Measurements from ENCODE around the gene ESYT1. TPM values are rescaled to one million over a fixed set of nuclear protein-coding genes. Genes with fewer than 3 reads are reported as not detected.

Gene ESYT1
- total RNA-seq, 2 experiments from 2014 or later, result 85.9 to 112 TPM

DNA sequence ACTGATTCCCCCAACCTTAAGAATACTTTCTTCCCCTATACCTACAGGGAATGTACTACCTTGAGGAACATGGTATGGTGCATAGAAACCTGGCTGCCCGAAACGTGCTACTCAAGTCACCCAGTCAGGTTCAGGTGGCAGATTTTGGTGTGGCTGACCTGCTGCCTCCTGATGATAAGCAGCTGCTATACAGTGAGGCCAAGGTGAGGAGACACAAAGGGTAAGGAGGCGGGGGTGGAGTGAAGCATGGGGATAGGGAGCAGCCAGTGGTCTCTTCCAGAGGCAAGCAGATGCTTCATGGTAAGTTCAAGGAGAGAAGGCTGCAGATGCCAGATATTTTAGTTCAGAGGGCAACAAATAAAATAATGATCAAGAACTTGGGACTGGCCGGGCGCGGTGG is 30.3 kb upstream of the ESYT1 start:
- H2AFZ ChIP-seq (ENCODE audit: low read length), result no peak overlapping the region
- peaks cover 2% of the 10 kb centered on the region for H3K4me1 ChIP-seq (ENCODE audit: insufficient read depth, low read length, poor library complexity, severe bottlenecking)
- no peaks in the 10 kb centered on the region for H3K9me2 ChIP-seq (ENCODE audit: insufficient read depth, low read length)
- H3K4me3 ChIP-seq (ENCODE audit: low read depth, low read length, poor library complexity, severe bottlenecking), result no peak overlapping the region
- H3K36me3 ChIP-seq (ENCODE audit: insufficient read depth, low read length), result no peaks in the 10 kb centered on the region
- H3K79me2 ChIP-seq (ENCODE audit: insufficient read depth, low read depth, low read length), result no peaks in the 10 kb centered on the region
- no peak overlapping the region for H3K27ac ChIP-seq (ENCODE audit: low read depth, low read length, poor library complexity, severe bottlenecking)
- intact Hi-C loops (cut with micrococcal nuclease; ENCODE audit: unreplicated experiment), result loop anchor here (5.0 kb wide), 1 partner anchor 35 kb away; no protein-coding TSS in a partner anchor
- no peaks in the 10 kb centered on the region for H4K20me1 ChIP-seq (ENCODE audit: insufficient read depth, low read length)
- H3K4me2 ChIP-seq (ENCODE audit: low read length), result no peak overlapping the region
- no peak for DNase-seq (ENCODE audit: low spot score)
- TF ChIP-seq, protein P1, sequence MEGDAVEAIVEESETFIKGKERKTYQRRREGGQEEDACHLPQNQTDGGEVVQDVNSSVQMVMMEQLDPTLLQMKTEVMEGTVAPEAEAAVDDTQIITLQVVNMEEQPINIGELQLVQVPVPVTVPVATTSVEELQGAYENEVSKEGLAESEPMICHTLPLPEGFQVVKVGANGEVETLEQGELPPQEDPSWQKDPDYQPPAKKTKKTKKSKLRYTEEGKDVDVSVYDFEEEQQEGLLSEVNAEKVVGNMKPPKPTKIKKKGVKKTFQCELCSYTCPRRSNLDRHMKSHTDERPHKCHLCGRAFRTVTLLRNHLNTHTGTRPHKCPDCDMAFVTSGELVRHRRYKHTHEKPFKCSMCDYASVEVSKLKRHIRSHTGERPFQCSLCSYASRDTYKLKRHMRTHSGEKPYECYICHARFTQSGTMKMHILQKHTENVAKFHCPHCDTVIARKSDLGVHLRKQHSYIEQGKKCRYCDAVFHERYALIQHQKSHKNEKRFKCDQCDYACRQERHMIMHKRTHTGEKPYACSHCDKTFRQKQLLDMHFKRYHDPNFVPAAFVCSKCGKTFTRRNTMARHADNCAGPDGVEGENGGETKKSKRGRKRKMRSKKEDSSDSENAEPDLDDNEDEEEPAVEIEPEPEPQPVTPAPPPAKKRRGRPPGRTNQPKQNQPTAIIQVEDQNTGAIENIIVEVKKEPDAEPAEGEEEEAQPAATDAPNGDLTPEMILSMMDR (conservative IDR thresholded peaks at IDR 0.05; ENCODE audit: low read length), result no peak
- no peak for TF ChIP-seq EZH2phosphoT487 (IDR thresholded peaks at IDR 0.05; ENCODE audit: borderline replicate concordance, low read depth, low read length)
- BruUV-seq (replicated peaks), result no TSS peak
- CTCF ChIA-PET (ENCODE audit: unreplicated experiment), result no interaction called here
- POLR2A ChIA-PET, result interaction anchor here (0.6 kb wide), 1 partner anchor 68 kb away, joined by 3 read pairs; no protein-coding TSS in a partner anchor
- H3K9me3 ChIP-seq (ENCODE audit: low read length), result no peaks in the 10 kb centered on the region

DNA sequence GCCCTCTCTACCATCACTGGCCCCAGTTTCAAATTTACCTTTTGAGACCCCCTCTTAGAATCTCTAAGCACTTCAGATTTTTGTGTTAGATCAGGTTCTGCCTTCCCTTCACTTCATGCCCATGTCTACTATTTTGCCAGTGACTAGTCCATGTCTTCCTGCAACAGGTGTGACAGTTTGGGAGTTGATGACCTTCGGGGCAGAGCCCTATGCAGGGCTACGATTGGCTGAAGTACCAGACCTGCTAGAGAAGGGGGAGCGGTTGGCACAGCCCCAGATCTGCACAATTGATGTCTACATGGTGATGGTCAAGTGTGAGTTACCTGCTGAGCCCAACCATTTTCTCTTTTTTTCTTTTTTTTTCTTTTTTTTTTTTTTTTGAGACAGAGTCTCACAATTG is 29.5 kb upstream of the ESYT1 start:
- H3K4me1 ChIP-seq (ENCODE audit: insufficient read depth, low read length, poor library complexity, severe bottlenecking), result peaks cover 10% of the 10 kb centered on the region
- H3K9me2 ChIP-seq (ENCODE audit: insufficient read depth, low read length), result no peaks in the 10 kb centered on the region
- no peaks in the 10 kb centered on the region for H4K20me1 ChIP-seq (ENCODE audit: insufficient read depth, low read length)
- H3K9me3 ChIP-seq (ENCODE audit: low read length), result no peaks in the 10 kb centered on the region
- intact Hi-C loops (cut with micrococcal nuclease; ENCODE audit: unreplicated experiment), result loop anchor here (5.0 kb wide), 1 partner anchor 36 kb away; no protein-coding TSS in a partner anchor
- no peaks in the 10 kb centered on the region for H3K79me2 ChIP-seq (ENCODE audit: insufficient read depth, low read depth, low read length)
- H3K36me3 ChIP-seq (ENCODE audit: insufficient read depth, low read length), result no peaks in the 10 kb centered on the region
- no peak for DNase-seq (ENCODE audit: low spot score)
- no peak for TF ChIP-seq EZH2phosphoT487 (IDR thresholded peaks at IDR 0.05; ENCODE audit: borderline replicate concordance, low read depth, low read length)
- TF ChIP-seq, protein P1 (conservative IDR thresholded peaks at IDR 0.05; ENCODE audit: low read length), result no peak
- H2AFZ ChIP-seq (ENCODE audit: low read length), result no peak overlapping the region
- H3K27ac ChIP-seq (ENCODE audit: low read depth, low read length, poor library complexity, severe bottlenecking), result no peak overlapping the region
- ChIA-PET POLR2A (no interaction called here), CTCF (ENCODE audit: unreplicated experiment) (no interaction called here)
- BruUV-seq (replicated peaks), result no TSS peak
- H3K4me3 ChIP-seq (ENCODE audit: low read depth, low read length, poor library complexity, severe bottlenecking), result no peak overlapping the region
- no peak overlapping the region for H3K4me2 ChIP-seq (ENCODE audit: low read length)

DNA sequence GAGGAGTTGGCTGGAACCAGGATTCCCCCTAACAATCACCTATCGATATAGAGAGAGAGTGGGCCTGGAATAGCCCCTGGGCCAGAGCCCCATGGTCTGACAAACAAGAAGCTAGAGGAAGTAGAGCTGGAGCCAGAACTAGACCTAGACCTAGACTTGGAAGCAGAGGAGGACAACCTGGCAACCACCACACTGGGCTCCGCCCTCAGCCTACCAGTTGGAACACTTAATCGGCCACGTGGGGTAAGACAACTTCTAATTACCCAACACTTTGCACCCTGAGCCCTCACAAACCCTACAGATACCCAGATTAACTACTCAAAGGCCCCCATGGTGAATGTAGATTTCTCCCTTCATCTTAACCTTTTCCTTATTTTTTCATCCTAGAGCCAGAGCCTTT is 28.3 kb upstream of the ESYT1 start:
- intact Hi-C loops (cut with micrococcal nuclease; ENCODE audit: unreplicated experiment), result loop anchor here (5.0 kb wide), 1 partner anchor 37 kb away; no protein-coding TSS in a partner anchor
- CTCF ChIA-PET (ENCODE audit: unreplicated experiment), result interaction anchor here (0.6 kb wide), 1 partner anchor 255 kb away, joined by 3 read pairs; no protein-coding TSS in a partner anchor

More for the DNA sequence above, 28.3 kb upstream of the ESYT1 start:
- no peak for TF ChIP-seq EZH2phosphoT487 (IDR thresholded peaks at IDR 0.05; ENCODE audit: borderline replicate concordance, low read depth, low read length)
- TF ChIP-seq, protein P1 (conservative IDR thresholded peaks at IDR 0.05; ENCODE audit: low read length), result no peak
- H3K4me1 ChIP-seq (ENCODE audit: insufficient read depth, low read length, poor library complexity, severe bottlenecking), result peaks cover 11% of the 10 kb centered on the region
- no peak overlapping the region for H2AFZ ChIP-seq (ENCODE audit: low read length)
- no peaks in the 10 kb centered on the region for H3K9me3 ChIP-seq (ENCODE audit: low read length)
- no peak for DNase-seq (ENCODE audit: low spot score)
- H3K27ac ChIP-seq (ENCODE audit: low read depth, low read length, poor library complexity, severe bottlenecking), result no peak overlapping the region
- POLR2A ChIA-PET, result interaction anchor here (0.6 kb wide), 1 partner anchor 419 kb away, joined by 3 read pairs; no protein-coding TSS in a partner anchor
- H3K36me3 ChIP-seq (ENCODE audit: insufficient read depth, low read length), result peaks cover 3% of the 10 kb centered on the region; the same call in 1 of the 2 replicates
- H3K4me2 ChIP-seq (ENCODE audit: low read length), result no peak overlapping the region
- no TSS peak for BruUV-seq (replicated peaks)
- H4K20me1 ChIP-seq (ENCODE audit: insufficient read depth, low read length), result no peaks in the 10 kb centered on the region
- H3K4me3 ChIP-seq (ENCODE audit: low read depth, low read length, poor library complexity, severe bottlenecking), result no peak overlapping the region
- no peaks in the 10 kb centered on the region for H3K9me2 ChIP-seq (ENCODE audit: insufficient read depth, low read length)
- peaks cover 5% of the 10 kb centered on the region for H3K79me2 ChIP-seq (ENCODE audit: insufficient read depth, low read depth, low read length)
